GM18498 (cell line): ENCODE measurements around the gene GNAS.

Source experiments
- ATAC-seq: cut with Tn5 transposase; IDR thresholded peaks from one replicate; pipeline ENCODE4 v1.9.1; 2021; ENCODE audit warnings: mild to moderate bottlenecking, moderate library complexity; ENCODE audit not compliant: unreplicated experiment

GNAS gene

GRCh38 chr20:58851969-58852458, 502 bp upstream of the GNAS start:
- no peak for ATAC-seq

GRCh38 chr20:58853466-58853865, 950 bp downstream of the GNAS start:
- ATAC-seq, result no peak

GRCh38 chr20:58853976-58854637, 1.6 kb downstream of the GNAS start:
- no peak for ATAC-seq

- no peak for ATAC-seq
Measured at GRCh38 chr20:58854638-58855471, 2.3 kb downstream of the GNAS start.

- no peak for ATAC-seq
Measured at GRCh38 chr20:58855506-58856389, 3.2 kb downstream of the GNAS start.

- ATAC-seq, result no peak
Measured at GRCh38 chr20:58863044-58863790, 10.7 kb downstream of the GNAS start.

GRCh38 chr20:58864346-58864745, 11.8 kb downstream of the GNAS start:
- no peak for ATAC-seq

GRCh38 chr20:58865843-58866242, 13.3 kb downstream of the GNAS start:
- ATAC-seq, result no peak

- no peak for ATAC-seq
Measured at GRCh38 chr20:58867211-58867610, 14.7 kb downstream of the GNAS start.

GRCh38 chr20:58868795-58869194, 16.3 kb downstream of the GNAS start:
- no peak for ATAC-seq

GRCh38 chr20:58869662-58870227, 17.2 kb downstream of the GNAS start:
- ATAC-seq, result no peak

GRCh38 chr20:58870293-58871014, 17.9 kb downstream of the GNAS start:
- peak; percentile 44 for ATAC-seq

- ATAC-seq, result no peak
Measured at GRCh38 chr20:58871533-58872102, 19.1 kb downstream of the GNAS start.

- ATAC-seq, result no peak
Measured at GRCh38 chr20:58874469-58874868, 22.0 kb downstream of the GNAS start.

GRCh38 chr20:58875111-58875510, 22.6 kb downstream of the GNAS start:
- ATAC-seq, result no peak

- no peak for ATAC-seq
Measured at GRCh38 chr20:58875541-58876134, 23.1 kb downstream of the GNAS start.

GRCh38 chr20:58876437-58876836, 23.9 kb downstream of the GNAS start:
- no peak for ATAC-seq

- no peak for ATAC-seq
Measured at GRCh38 chr20:58877050-58877975, 24.8 kb downstream of the GNAS start.
